ENCODE measurements around the gene INS.

DNA sequence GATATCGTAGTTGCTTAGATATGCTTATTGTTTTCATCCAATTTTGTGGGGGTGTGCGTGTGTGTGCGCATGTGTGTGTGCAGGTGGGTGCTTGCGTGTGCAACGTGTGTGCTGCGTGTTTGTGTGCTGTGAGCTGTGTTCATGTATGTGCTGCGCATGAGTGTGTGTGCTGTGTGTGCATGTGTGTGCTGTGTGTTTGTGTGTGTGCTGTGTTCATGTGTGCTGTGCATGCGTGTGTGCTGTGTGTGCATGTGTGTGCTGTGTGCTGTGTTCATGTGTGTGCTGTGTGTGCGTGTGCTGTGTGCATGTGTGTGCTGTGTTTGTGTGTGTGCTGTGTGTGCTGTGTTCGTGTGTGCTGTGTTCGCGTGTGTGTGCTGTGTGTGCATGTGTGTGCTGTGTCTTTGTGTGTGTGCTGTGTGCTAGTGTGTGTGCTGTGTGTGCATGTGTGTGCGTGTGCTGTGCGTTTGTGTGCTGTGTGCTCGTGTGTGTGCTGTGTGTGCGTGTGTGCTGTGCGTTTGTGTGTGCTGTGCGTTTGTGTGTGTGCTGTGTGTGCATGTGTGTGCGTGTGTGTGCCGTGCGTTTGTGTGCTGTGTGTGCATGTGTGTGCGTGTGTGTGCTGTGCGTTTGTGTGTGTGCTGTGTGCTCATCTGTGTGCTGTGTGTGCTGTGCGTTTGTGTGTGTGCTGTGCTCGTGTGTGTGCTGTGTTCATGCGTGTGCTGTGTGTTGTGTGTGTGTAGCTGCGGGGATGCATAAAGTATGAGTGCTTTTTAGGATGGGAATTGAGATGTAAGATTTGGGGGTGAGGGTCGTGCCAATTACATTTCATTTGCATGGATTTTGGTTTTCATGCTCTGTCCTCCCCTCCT, 29.4 kb downstream of the INS start:
- TF ChIP-seq POLR2A (IDR thresholded peaks at IDR 0.05): no peak
- TF ChIP-seq, protein P1, sequence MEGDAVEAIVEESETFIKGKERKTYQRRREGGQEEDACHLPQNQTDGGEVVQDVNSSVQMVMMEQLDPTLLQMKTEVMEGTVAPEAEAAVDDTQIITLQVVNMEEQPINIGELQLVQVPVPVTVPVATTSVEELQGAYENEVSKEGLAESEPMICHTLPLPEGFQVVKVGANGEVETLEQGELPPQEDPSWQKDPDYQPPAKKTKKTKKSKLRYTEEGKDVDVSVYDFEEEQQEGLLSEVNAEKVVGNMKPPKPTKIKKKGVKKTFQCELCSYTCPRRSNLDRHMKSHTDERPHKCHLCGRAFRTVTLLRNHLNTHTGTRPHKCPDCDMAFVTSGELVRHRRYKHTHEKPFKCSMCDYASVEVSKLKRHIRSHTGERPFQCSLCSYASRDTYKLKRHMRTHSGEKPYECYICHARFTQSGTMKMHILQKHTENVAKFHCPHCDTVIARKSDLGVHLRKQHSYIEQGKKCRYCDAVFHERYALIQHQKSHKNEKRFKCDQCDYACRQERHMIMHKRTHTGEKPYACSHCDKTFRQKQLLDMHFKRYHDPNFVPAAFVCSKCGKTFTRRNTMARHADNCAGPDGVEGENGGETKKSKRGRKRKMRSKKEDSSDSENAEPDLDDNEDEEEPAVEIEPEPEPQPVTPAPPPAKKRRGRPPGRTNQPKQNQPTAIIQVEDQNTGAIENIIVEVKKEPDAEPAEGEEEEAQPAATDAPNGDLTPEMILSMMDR (IDR thresholded peaks at IDR 0.05): no peak

Data from thyroid gland (tissue), 4 donors.